ENCODE data around the gene CPXM1.

Gene CPXM1

DNA sequence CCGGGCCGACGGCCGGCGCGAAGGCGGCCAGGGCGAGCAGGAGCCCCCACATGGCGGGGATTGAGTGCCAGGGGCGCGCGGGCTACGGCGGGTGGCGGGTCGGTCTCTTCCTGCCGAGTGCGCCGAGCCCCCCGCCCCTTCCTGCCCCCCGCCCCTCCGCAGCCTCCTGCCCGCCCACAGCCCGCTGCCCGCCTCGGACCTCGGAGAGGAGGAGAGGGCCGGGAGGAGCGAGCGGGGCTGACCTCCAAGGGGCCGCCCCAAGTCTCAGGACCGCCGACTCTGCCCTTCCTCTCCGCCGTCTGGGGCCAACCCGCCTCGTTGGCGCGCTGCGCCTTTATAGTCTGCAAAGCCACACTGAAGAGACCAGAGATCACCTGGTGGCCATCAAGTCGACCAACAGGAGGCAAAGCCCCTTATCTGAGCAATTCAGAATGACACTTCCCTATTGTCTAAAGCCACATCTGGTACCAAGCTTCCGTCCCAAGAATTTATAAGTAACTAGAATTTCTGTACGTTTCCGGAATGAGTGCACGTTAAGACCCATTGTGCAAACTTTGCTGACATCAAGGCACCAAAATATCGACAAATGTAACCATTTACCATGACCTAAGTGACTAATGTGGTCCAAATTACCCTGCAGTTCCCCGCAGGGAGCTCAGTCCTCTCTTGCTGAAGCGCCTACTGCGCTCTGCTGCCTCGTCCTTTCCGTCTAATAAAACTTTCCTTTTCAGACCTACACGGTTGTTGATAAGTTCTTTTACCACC lies at the start of gene CPXM1:
CPXM1 (minus strand) TSS at position 107 of the 765 bp plus-strand sequence; CDS start at position 52, 55 bp downstream.
- H3K4me1 Mint-ChIP-seq (ENCODE audit: low read depth), result peaks cover 15% of the 10 kb centered on the region
- H3K27ac Mint-ChIP-seq, result peak within 1 kb of the TSS; percentile 15
- peaks cover 3% of the 10 kb centered on the region for H3K36me3 Mint-ChIP-seq (ENCODE audit: low read depth)
- peaks cover 71% of the 10 kb centered on the region for H3K27me3 Mint-ChIP-seq (ENCODE audit: low read depth)
- H3K9me3 Mint-ChIP-seq, result no peaks in the 10 kb centered on the region
- peak within 1 kb of the TSS; percentile 89 for H3K4me3 Mint-ChIP-seq

DNA sequence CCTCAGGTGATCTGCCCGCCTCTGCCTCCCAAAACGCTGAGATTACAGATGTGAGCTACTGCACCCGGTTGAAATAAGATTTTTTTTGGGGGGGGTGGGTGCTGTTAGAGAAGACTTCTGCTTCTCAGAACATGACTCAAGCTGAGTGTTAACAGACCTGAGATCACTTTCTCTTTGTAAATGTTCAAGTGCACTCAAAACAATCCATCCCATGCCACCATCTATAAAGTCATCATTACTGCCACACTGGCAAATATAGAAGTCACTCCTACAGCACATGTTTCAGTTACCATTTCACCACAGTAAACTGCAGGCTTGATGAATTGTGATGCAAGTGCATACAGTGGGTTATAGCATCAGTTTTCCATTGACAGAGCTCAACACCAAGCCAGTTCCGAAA lies 49.1 kb upstream of the CPXM1 start:
- no peaks in the 10 kb centered on the region for H3K27me3 Mint-ChIP-seq (ENCODE audit: low read depth)
- H3K4me1 Mint-ChIP-seq (ENCODE audit: low read depth), result peaks cover 18% of the 10 kb centered on the region
- H3K27ac Mint-ChIP-seq, result no peak overlapping the region
- no peak overlapping the region for H3K4me3 Mint-ChIP-seq
- H3K36me3 Mint-ChIP-seq (ENCODE audit: low read depth), result peaks cover 9% of the 10 kb centered on the region
- H3K9me3 Mint-ChIP-seq, result no peaks in the 10 kb centered on the region

DNA sequence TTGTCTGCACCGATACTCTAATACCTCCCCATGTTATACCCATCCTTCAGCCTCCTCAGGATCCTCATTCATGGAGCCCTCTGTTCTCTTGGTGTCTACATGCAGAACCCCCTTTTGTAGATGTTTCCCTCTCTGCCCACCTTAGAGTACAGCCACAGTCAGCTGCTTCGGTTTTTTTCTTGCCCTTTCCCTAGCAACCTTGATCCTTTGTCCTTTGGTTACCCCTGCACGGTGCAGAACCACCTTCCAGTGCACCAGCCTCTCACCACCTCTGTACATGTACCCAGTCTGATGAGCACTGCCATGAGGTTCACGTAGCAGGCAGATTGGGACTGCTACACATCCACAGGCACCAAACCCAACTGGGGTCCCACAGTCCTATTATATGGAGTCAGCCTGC lies 47.4 kb upstream of the CPXM1 start:
- H3K9me3 Mint-ChIP-seq, result no peaks in the 10 kb centered on the region
- H3K4me3 Mint-ChIP-seq, result no peak overlapping the region
- peaks cover 8% of the 10 kb centered on the region for H3K36me3 Mint-ChIP-seq (ENCODE audit: low read depth)
- no peaks in the 10 kb centered on the region for H3K27me3 Mint-ChIP-seq (ENCODE audit: low read depth)
- peaks cover 15% of the 10 kb centered on the region for H3K4me1 Mint-ChIP-seq (ENCODE audit: low read depth)
- no peak overlapping the region for H3K27ac Mint-ChIP-seq

DNA sequence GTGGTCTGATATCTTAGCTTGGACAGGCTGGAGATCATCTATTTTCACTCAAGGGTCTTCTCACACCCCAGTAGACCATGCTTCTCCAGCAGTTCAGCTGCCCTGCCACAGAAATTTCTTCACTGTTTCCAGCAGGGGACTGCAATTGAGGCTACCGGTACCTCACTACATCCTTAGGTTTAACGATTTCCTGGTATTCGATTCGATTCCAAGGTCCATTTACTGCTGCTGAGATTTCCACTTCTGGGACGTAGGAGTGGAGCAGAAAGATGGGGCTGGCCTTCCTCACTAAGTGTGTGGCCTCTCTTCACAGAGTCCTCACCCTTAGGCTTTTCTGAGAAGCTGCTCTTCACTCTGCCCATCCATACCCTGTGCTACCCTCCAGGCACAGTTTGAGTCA lies 46.3 kb upstream of the CPXM1 start:
- Mint-ChIP-seq H3K9me3 (no peaks in the 10 kb centered on the region), H3K4me3 (no peak overlapping the region), H3K27me3 (ENCODE audit: low read depth) (no peaks in the 10 kb centered on the region), H3K36me3 (ENCODE audit: low read depth) (peaks cover 8% of the 10 kb centered on the region), H3K27ac (no peak overlapping the region), H3K4me1 (ENCODE audit: low read depth) (peaks cover 9% of the 10 kb centered on the region)

DNA sequence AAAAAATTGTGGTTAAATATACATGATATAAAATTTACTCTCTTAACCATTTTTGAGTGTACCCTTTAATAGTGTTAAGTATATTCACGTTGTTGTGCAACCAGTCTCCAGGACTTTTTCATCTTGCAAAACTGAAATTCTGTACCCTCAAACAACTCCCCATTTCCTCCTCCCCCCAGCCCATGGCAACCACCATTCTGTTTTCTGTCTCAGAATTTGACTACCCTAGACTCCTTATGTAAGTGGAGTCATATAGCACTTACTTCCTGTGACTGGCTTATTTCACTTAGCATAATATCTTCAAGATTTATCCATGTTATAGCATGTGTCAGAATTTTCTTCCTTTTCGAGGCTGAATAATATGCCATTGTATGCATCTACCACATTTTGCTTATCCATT lies 45.2 kb upstream of the CPXM1 start:
- Mint-ChIP-seq H3K9me3 (no peaks in the 10 kb centered on the region), H3K4me1 (ENCODE audit: low read depth) (peaks cover 12% of the 10 kb centered on the region), H3K4me3 (no peak overlapping the region), H3K36me3 (ENCODE audit: low read depth) (peaks cover 8% of the 10 kb centered on the region), H3K27me3 (ENCODE audit: low read depth) (no peaks in the 10 kb centered on the region), H3K27ac (no peak overlapping the region)

DNA sequence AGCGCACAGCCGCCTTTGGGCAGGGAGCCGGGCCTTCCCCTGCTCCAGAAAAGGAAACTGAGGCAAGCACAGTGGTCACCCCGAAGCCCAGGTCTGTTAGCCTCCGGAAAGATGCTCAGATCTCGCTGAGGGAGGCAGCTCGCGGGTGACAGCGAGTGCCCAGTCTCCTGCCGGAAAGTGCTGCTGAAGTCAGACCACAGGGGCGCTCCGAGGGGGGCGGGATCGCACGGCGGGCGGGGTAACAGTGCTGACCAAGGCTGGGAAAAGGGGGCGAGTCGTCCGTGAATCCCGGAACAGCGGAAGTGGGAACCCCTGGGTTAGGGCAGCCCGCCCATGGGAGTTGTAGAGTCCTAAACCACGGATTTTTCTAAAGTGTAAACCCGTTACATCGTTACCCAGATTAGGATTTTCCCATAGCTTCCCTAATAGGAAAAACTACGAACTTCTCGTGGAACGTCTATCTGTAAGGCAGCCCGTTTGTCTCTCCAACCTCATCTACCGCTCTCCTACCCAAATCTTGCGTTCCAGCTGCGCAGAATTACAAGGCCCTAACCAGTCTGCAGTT lies 40.6 kb upstream of the CPXM1 start:
- Mint-ChIP-seq H3K36me3 (ENCODE audit: low read depth) (peaks cover 16% of the 10 kb centered on the region), H3K27ac (peak overlapping the region; percentile 78), H3K4me3 (peak overlapping the region; percentile 88), H3K27me3 (ENCODE audit: low read depth) (no peaks in the 10 kb centered on the region), H3K9me3 (no peaks in the 10 kb centered on the region), H3K4me1 (ENCODE audit: low read depth) (peaks cover 13% of the 10 kb centered on the region)

DNA sequence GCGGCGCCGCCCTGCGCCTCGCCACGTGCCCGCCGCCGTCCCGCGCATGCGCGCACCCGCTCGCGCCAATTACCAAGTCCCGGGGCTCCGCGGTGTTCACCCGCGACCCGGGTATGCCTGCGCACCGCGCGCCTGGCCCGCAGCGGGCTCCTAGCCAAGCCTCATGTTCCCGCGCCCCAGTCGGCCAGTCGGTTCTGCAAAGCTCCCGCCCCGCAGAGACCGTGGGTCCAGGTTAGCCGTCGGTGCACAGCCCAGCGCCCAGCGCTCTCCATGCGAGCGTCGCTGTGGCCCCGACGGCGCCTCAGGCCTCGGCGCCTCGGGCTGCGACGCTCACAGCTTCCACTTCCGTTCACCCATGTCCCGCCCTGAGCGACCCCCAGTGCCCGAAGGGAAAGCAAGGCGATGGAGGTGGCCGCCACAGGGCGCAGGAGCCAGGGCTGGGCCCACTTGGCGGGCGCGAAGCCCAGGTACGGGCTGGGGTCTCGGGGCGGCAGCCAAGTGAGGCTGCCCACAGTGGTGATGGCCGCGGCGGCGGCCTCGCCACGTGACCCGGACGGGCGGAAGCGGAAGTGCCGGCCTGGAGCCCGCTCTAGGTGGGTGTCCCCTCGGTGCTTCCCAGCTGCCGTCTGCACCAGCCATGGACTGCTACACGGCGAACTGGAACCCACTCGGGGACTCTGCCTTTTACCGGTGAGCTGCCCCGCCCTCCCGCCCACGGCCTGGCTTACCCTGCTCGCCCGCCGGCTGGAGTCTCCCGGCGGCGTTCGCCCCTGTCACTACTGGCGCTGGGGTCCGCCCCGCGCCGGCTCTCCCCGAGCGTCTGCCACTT lies 39.9 kb upstream of the CPXM1 start, which contains the start of the genes PCED1A and VPS16:
PCED1A (minus strand) TSS at position 518 of the 829 bp plus-strand sequence. CDS start 743 bp downstream, outside the sequence.
VPS16 (plus strand) TSS at position 608 of the 829 bp plus-strand sequence; CDS start at position 638, 30 bp downstream.
- no peaks in the 10 kb centered on the region for H3K9me3 Mint-ChIP-seq
- no peaks in the 10 kb centered on the region for H3K27me3 Mint-ChIP-seq (ENCODE audit: low read depth)
- peaks cover 10% of the 10 kb centered on the region for H3K4me1 Mint-ChIP-seq (ENCODE audit: low read depth)
- H3K27ac Mint-ChIP-seq, result peak within 1 kb of the TSS; percentile 78
- peak within 1 kb of the TSS; percentile 88 for H3K4me3 Mint-ChIP-seq
- H3K36me3 Mint-ChIP-seq (ENCODE audit: low read depth), result peaks cover 16% of the 10 kb centered on the region

DNA sequence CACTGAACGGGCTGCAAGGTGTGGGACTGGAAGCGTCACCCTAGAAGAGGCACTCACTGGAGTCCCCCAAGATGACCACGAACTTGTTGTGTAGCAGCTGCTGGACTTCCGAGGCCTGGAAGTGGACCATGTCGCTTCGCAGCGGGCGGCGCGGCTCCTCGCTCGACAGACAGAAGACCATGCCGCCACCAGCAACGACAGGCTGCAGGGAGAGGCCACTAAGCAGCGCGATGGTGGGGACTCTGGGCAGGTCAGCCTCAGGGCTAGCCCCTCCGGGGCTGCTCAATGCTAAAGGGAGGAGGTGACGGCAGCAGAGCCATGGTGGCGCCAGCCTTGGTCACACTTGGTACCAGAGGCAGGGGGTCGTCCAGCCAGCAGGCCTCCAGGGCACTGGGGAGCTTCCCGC lies 39.3 kb upstream of the CPXM1 start:
- Mint-ChIP-seq H3K4me3 (peak overlapping the region; percentile 83), H3K4me1 (ENCODE audit: low read depth) (peaks cover 8% of the 10 kb centered on the region), H3K27me3 (ENCODE audit: low read depth) (no peaks in the 10 kb centered on the region), H3K27ac (peak overlapping the region; percentile 73), H3K9me3 (no peaks in the 10 kb centered on the region), H3K36me3 (ENCODE audit: low read depth) (peaks cover 21% of the 10 kb centered on the region)

DNA sequence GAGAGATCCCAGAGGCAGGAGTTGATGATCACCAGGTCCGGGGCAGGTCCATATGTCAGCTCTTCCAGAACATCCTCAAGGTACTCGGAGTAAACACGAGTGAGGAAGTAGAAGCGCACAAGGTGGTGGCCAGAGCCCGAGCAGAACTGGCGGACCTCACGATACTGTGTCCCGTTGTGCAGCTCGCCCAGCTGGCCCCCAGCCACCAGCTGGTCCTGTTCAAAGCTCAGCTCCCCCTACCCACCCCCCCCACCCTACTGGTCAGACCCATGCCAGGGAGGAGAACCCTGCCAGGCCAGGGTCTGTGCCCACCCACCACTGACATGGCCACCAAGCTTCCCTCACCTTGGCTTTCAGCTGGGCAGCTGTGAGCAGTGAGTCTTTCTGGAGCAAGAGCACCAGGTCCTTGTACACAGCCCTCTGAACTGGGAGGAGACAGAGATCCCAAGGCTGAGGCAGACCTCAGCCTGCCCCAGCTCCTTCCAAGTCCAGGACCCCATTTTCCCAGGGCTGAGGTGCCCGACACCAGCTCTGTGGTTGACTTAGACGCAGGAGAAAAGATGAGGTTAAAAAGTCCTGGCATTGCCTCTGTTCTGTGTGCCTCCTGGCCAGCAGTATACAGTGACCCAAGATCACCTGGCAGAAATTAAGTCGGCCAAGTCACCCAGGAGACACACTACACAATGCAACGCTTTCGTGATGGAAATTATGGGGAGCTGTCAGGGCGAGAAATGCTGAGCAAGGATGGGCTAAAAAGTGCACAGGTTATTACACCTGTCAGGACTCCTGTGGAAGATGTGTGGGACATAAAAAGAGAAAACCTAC lies 38.6 kb upstream of the CPXM1 start:
- Mint-ChIP-seq H3K36me3 (ENCODE audit: low read depth) (peaks cover 21% of the 10 kb centered on the region), H3K4me3 (peak overlapping the region; percentile 83), H3K4me1 (ENCODE audit: low read depth) (peaks cover 8% of the 10 kb centered on the region), H3K9me3 (no peaks in the 10 kb centered on the region), H3K27me3 (ENCODE audit: low read depth) (no peaks in the 10 kb centered on the region), H3K27ac (peak overlapping the region; percentile 73)

DNA sequence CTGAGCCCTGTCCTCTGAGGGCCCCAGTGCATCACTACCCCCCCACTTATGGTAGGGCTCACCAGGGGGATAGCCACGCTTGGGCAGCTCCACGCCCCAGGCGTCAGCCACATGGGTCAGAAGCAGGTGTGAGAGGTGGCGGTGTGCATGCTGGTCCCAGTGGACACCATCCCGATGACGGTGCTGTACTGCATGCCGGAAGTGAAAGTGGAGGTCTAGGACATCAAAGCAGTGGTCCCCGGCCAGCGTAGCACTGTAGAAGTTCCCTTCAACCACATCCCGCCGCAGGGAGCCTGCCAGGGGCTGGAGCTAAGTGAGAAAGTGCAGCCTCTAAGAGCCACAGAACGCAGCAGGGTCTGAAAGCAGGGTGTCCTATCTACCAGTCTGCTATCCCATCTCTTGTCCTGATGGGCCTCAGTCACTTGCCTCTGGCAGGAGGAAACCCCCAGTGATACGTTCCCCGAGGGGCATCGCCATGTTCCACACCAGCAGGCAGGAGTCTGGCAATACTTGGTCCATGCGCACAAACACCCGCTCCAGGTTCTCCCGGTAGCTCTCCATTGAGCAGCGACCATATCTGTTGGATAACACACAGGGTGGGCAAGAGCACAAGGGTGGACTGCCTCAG lies 37.9 kb upstream of the CPXM1 start:
- Mint-ChIP-seq H3K36me3 (ENCODE audit: low read depth) (peaks cover 21% of the 10 kb centered on the region), H3K27ac (peak overlapping the region; percentile 58), H3K4me1 (ENCODE audit: low read depth) (peaks cover 8% of the 10 kb centered on the region), H3K9me3 (no peaks in the 10 kb centered on the region), H3K4me3 (no peak overlapping the region), H3K27me3 (ENCODE audit: low read depth) (peaks cover 1% of the 10 kb centered on the region)

DNA sequence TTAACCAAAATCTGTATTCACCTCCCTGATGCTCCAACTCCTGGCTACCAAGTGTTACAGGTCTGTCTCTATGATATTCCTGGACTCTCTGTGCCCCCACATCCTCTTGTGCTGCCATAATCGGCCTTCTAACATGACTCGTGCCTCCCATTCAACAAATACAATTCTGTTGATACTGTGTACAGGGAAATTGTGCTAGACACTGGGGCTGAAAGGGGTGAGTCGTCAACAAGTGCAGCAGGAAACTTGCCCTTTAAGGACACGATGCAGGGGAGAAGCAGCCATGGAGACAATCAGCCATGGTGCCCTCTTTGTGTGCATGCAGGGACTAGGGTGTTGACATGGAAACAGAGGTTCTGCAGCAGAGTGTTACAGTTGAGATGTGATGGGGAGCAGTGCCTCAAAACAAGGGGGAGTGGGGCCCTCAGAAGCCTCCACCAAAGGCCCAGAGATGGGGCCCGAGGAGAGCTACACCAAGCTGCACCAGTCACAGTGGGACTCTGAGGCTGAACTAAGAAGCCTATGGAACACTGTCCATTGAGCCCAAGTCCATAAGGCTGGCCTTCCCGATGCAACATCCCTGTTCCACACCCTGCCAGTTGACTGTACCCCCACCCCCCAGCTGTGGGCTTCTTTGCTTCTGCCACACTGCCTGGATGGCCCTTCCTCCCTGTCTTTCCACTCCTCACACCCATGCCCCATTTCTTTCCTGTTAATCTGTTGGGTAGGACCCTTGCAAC lies 37.0 kb upstream of the CPXM1 start:
- Mint-ChIP-seq H3K4me3 (no peak overlapping the region), H3K36me3 (ENCODE audit: low read depth) (peaks cover 21% of the 10 kb centered on the region), H3K4me1 (ENCODE audit: low read depth) (peaks cover 8% of the 10 kb centered on the region), H3K27me3 (ENCODE audit: low read depth) (peaks cover 3% of the 10 kb centered on the region), H3K9me3 (no peaks in the 10 kb centered on the region), H3K27ac (no peak overlapping the region)

DNA sequence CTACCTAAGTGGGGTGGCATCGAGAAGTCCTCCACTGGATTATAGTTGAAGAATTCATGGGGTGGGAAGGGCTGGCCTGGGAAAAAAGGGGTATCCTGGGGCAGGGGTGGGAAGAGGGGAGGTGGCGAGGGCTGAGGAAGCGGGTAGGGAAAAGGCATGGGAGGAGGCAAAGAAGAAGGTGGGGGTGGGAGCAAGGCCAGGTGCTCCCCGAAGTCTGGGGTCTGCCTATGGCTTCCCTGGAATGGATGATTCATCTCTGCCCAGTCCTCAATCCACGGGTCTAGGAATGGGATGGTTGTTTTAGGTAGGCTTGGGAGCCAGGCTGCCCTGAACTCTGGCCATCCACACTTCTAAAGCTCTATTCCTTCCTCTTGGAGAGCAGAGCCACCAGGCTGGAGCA lies 35.6 kb upstream of the CPXM1 start:
- H3K36me3 Mint-ChIP-seq (ENCODE audit: low read depth), result peaks cover 21% of the 10 kb centered on the region
- peaks cover 5% of the 10 kb centered on the region for H3K4me1 Mint-ChIP-seq (ENCODE audit: low read depth)
- no peaks in the 10 kb centered on the region for H3K9me3 Mint-ChIP-seq
- H3K27ac Mint-ChIP-seq, result no peak overlapping the region
- H3K27me3 Mint-ChIP-seq (ENCODE audit: low read depth), result peaks cover 3% of the 10 kb centered on the region
- no peak overlapping the region for H3K4me3 Mint-ChIP-seq

DNA sequence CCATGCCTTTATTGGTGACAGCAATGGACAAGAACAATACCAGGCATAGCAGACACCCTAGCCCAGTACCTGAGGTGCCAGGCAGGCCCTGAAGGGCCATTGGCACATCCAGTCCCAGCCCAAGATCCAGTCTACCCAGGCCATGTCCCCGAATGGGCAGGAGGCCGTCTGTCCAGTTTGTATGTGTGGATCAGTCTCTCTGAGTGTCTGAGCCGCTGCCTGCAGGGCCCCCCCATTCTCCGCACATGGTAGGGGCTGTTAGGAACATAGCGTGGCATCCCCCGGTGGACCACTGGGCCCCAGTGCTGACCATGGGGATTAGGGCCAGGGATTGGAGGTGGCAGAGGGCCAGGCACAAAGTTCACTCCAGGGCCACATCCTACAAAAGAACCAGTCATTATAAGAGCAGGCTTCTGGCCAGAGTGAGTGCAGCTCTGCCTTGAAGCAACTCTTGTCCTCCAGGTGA lies 34.9 kb upstream of the CPXM1 start:
- Mint-ChIP-seq H3K27me3 (ENCODE audit: low read depth) (peaks cover 3% of the 10 kb centered on the region), H3K27ac (no peak overlapping the region)

More for the DNA sequence above, 34.9 kb upstream of the CPXM1 start:
- no peaks in the 10 kb centered on the region for H3K9me3 Mint-ChIP-seq
- peaks cover 21% of the 10 kb centered on the region for H3K36me3 Mint-ChIP-seq (ENCODE audit: low read depth)
- H3K4me3 Mint-ChIP-seq, result no peak overlapping the region
- peaks cover 5% of the 10 kb centered on the region for H3K4me1 Mint-ChIP-seq (ENCODE audit: low read depth)
